SK-N-SH (cell line): ENCODE data around the gene CUX1. TPM values are rescaled to one million over a fixed set of nuclear protein-coding genes. Genes with fewer than 3 reads are reported as not detected.

Source experiments
- CTCF ChIA-PET: fragments of 300-600, 350-600 bp; formaldehyde crosslinking; extraction: SDS; loops from one replicate; lab custom pipeline; 2021; lab: Yijun Ruan, JAX
- POLR2A ChIA-PET: fragments of 350-600 bp; sonication (Branson Sonifier 250); formaldehyde crosslinking; extraction: SDS; loops from one replicate; lab custom pipeline; 2020; ENCODE audit warnings: antibody characterized with exemption, inconsistent platforms; lab: Yijun Ruan, JAX
- DNase-seq: peaks from one replicate; pipeline ENCODE4 v3.0.0; 2012
- H2AFZ ChIP-seq: fragments of 200-600 bp; sonication (generic); 2 replicates; pipeline ENCODE4 v1.8.1; 2016; ENCODE audit warnings: antibody characterized with exemption, mild to moderate bottlenecking, low read depth
- H3F3A ChIP-seq: fragments of 200-600 bp; sonication (generic); replicated peaks from 2 replicates; pipeline ENCODE3; 2016; ENCODE audit warnings: antibody characterized with exemption, mild to moderate bottlenecking; ENCODE audit not compliant: insufficient read depth
- H3K27ac ChIP-seq, 2 experiments: fragments of 200-500 bp in 1 of 2; fragments of 200-600 bp in 1 of 2; sonication (Bioruptor generic) in 1 of 2; sonication (generic), shearing (Covaris generic) in 1 of 2; 2 replicates each; pipeline versions ENCODE4 v1.5.1 to v1.6.1; 2014 to 2016; ENCODE audit warnings: low read depth in 2 of 2, inconsistent platforms in 1 of 2, low read length in 1 of 2, mild to moderate bottlenecking in 1 of 2, mixed read lengths in 1 of 2
- H3K27me3 ChIP-seq: fragments of 200-600 bp; sonication (generic), shearing (Covaris generic); 2 replicates; pipeline ENCODE4 v1.6.1; 2016; ENCODE audit warnings: mixed run types; ENCODE audit not compliant: insufficient read depth
- H3K36me3 ChIP-seq, 2 experiments: fragments of 200-500 bp in 1 of 2; fragments of 200-600 bp in 1 of 2; sonication (Bioruptor generic) in 1 of 2; sonication (generic) in 1 of 2; replicated peaks in 1 of 2; 2 replicates each; pipeline versions ENCODE3 to v1.5.1; 2014 to 2016; ENCODE audit warnings: low read length in 1 of 2, mild to moderate bottlenecking in 1 of 2; ENCODE audit not compliant: insufficient read depth in 2 of 2, control insufficient read depth in 1 of 2
- H3K4me1 ChIP-seq, 2 experiments: fragments of 200-500 bp in 1 of 2; fragments of 200-600 bp in 1 of 2; sonication (Bioruptor generic) in 1 of 2; sonication (generic), shearing (Covaris generic) in 1 of 2; 2 replicates each; pipeline versions ENCODE4 v1.5.1 to v1.6.1; 2014 to 2016; ENCODE audit warnings: low read depth in 1 of 2, low read length in 1 of 2, mixed run types in 1 of 2; ENCODE audit not compliant: insufficient read depth in 2 of 2, control insufficient read depth in 1 of 2
- H3K4me2 ChIP-seq: fragments of 200-600 bp; sonication (generic), shearing (Covaris generic); 2 replicates; pipeline ENCODE4 v1.6.1; 2017; ENCODE audit warnings: mixed run types
- H3K4me3 ChIP-seq, 2 experiments: fragments of 200-500 bp in 1 of 2; fragments of 200-600 bp in 1 of 2; sonication (Bioruptor generic) in 1 of 2; sonication (generic), shearing (Covaris generic) in 1 of 2; 2 replicates each; pipeline versions ENCODE4 v1.5.1 to v1.8.1; 2014 to 2016; ENCODE audit warnings: low read depth in 2 of 2, inconsistent platforms in 1 of 2, low read length in 1 of 2, mild to moderate bottlenecking in 1 of 2, mixed read lengths in 1 of 2, moderate library complexity in 1 of 2
- H3K79me2 ChIP-seq: fragments of 200-600 bp; sonication (generic); 2 replicates; pipeline ENCODE4 v1.8.1; 2017; ENCODE audit warnings: mild to moderate bottlenecking; ENCODE audit not compliant: insufficient read depth
- H3K9ac ChIP-seq: fragments of 200-600 bp; sonication (generic); 2 replicates; pipeline ENCODE4 v1.6.1; 2017; ENCODE audit warnings: mixed run types
- H3K9me2 ChIP-seq: fragments of 200-600 bp; sonication (generic); 2 replicates; pipeline ENCODE4 v1.6.1; 2017; ENCODE audit warnings: mixed run types
- H3K9me3 ChIP-seq: fragments of 200-600 bp; sonication (generic); 2 replicates; pipeline ENCODE4 v1.6.1; 2017; ENCODE audit warnings: mixed run types, mild to moderate bottlenecking, moderate library complexity
- H4K20me1 ChIP-seq: fragments of 200-600 bp; sonication (generic); 2 replicates; pipeline ENCODE4 v1.6.1; 2017; ENCODE audit warnings: mild to moderate bottlenecking, mixed run types; ENCODE audit not compliant: insufficient read depth
- CHD2 ChIP-seq: fragments of 150-350 bp; IDR thresholded peaks from 2 replicates; pipeline ENCODE4 v1.6.1; 2018; ENCODE audit warnings: low read length; ENCODE audit not compliant: partially characterized antibody
- EP300 ChIP-seq, 2 experiments: IDR thresholded peaks; 2 replicates each; pipeline versions ENCODE4 v1.4.0 to v1.6.1; 2012; ENCODE audit warnings: borderline replicate concordance in 1 of 2, low read depth in 1 of 2, low read length in 1 of 2
- EZH2phosphoT487 ChIP-seq: fragments of 200-600 bp; sonication (generic); IDR thresholded peaks from 2 replicates; pipeline ENCODE4 v1.6.1; 2017; ENCODE audit warnings: low read depth, mixed run types, mild to moderate bottlenecking, antibody characterized with exemption, moderate library complexity, borderline replicate concordance
- FOSL2 ChIP-seq: IDR thresholded peaks from 2 replicates; pipeline ENCODE4 v1.4.0; 2012; ENCODE audit warnings: low read depth, mild to moderate bottlenecking, moderate library complexity, borderline replicate concordance
- GATA2 ChIP-seq: sonication (generic); formaldehyde crosslinking; IDR thresholded peaks from 2 replicates; pipeline ENCODE4 v1.5.0; 2020; ENCODE audit warnings: mild to moderate bottlenecking, missing genetic modification reagents
- IRF3 ChIP-seq: fragments of 150-350 bp; IDR thresholded peaks from 2 replicates; pipeline ENCODE4 v1.6.1; 2016; ENCODE audit warnings: mild to moderate bottlenecking, low read depth, low read length
- MAX ChIP-seq: IDR thresholded peaks from 2 replicates; pipeline ENCODE4 v1.4.0; 2012; ENCODE audit warnings: low read depth
- MXI1 ChIP-seq: IDR thresholded peaks from 2 replicates; pipeline ENCODE4 v1.6.1; 2012; ENCODE audit warnings: mild to moderate bottlenecking, low read depth, low read length, improper control_type of control experiment
- NFIC ChIP-seq: IDR thresholded peaks from 2 replicates; pipeline ENCODE4 v1.4.0; 2012; ENCODE audit warnings: borderline replicate concordance
- NRF1 ChIP-seq: IDR thresholded peaks from 2 replicates; pipeline ENCODE4 v1.6.1; 2012; ENCODE audit warnings: low read depth, mild to moderate bottlenecking, low read length
- POLR2AphosphoS5 ChIP-seq: IDR thresholded peaks from 2 replicates; pipeline ENCODE4 v1.6.1; 2012; ENCODE audit warnings: low read depth, low read length
- RAD21 ChIP-seq: IDR thresholded peaks from 2 replicates; pipeline ENCODE4 v1.6.1; 2012; ENCODE audit warnings: mild to moderate bottlenecking, low read length
- REST ChIP-seq: IDR thresholded peaks from 2 replicates; pipeline ENCODE4 v1.6.1; 2012; ENCODE audit warnings: mild to moderate bottlenecking, low read depth, low read length, moderate library complexity
- SIN3A ChIP-seq: IDR thresholded peaks from 2 replicates; pipeline ENCODE4 v1.6.1; 2012; ENCODE audit warnings: low read depth, mild to moderate bottlenecking, low read length, moderate library complexity, borderline replicate concordance
- TAF1 ChIP-seq: IDR thresholded peaks from 2 replicates; pipeline ENCODE4 v1.6.1; 2012; ENCODE audit warnings: low read depth, mild to moderate bottlenecking, low read length, moderate library complexity, borderline replicate concordance
- TCF12 ChIP-seq: IDR thresholded peaks from 2 replicates; pipeline ENCODE4 v1.4.0; 2012
- TEAD4 ChIP-seq: IDR thresholded peaks from 2 replicates; pipeline ENCODE4 v1.4.0; 2012; ENCODE audit warnings: mild to moderate bottlenecking, borderline replicate concordance; ENCODE audit not compliant: insufficient read depth
- USF2 ChIP-seq: fragments of 150-350 bp; IDR thresholded peaks from 2 replicates; pipeline ENCODE4 v1.6.1; 2017; ENCODE audit warnings: antibody characterized with exemption, low read length, low read depth, borderline replicate concordance
- YY1 ChIP-seq: IDR thresholded peaks from 2 replicates; pipeline ENCODE4 v1.4.0; 2012; ENCODE audit warnings: low read depth, mild to moderate bottlenecking
- WGBS: methylation state at CpG from one replicate; pipeline ENCODE4 v1.1.6; 2017; ENCODE audit warnings: low lambda C conversion rate; 5-methylcytosine and 5-hydroxymethylcytosine counted together
- polyA plus RNA-seq, 3 experiments: library from polyadenylated mRNA; depleted of rRNA; stranded (reverse); fragments of >200 nt; gene quantifications; 2 replicates each; pipeline ENCODE4 v1.2.3, GENCODE V29; 2012

CUX1 gene
- polyA plus RNA-seq, 1 of the 3 experiments (the other 2 are of a cell fraction), result 68.6 TPM

GRCh38 chr7:102197161-102197560, 379.7 kb downstream of the CUX1 start:
- H2AFZ ChIP-seq, result no peak overlapping the region
- H3K4me1 ChIP-seq, result peaks cover 0 to 6% of the 10 kb centered on the region in 2 experiments; a peak in 1 of 4 replicates
- DNase-seq, result no peak
- no peak for TF ChIP-seq GATA2
- TF ChIP-seq TAF1, result no peak
- no peak for TF ChIP-seq MXI1
- no peak for TF ChIP-seq EP300 (IDR thresholded peaks at IDR 0.05; ENCODE audit: borderline replicate concordance in 1 of 2, low read depth in 1 of 2, low read length in 1 of 2)
- TF ChIP-seq CHD2, result no peak
- no peak for TF ChIP-seq IRF3
- no peak for TF ChIP-seq NRF1
- no peak for TF ChIP-seq FOSL2
- no peak for TF ChIP-seq TCF12
- TF ChIP-seq YY1, result no peak
- no peak for TF ChIP-seq POLR2AphosphoS5
- no peak for TF ChIP-seq TEAD4
- TF ChIP-seq NFIC, result no peak
- no peak for TF ChIP-seq MAX
- no peak for TF ChIP-seq REST
- no peak for TF ChIP-seq SIN3A
- no peak for TF ChIP-seq USF2
- no peak for TF ChIP-seq EZH2phosphoT487
- TF ChIP-seq RAD21, result no peak
- H3K79me2 ChIP-seq, result no peaks in the 10 kb centered on the region
- H3K4me3 ChIP-seq, result no peak overlapping the region
- CTCF ChIA-PET, result interaction anchor here (0.8 to 2.0 kb wide), 2 partner anchors 348 to 654 kb away, joined by 5 to 6 read pairs; no protein-coding TSS in a partner anchor
- no peaks in the 10 kb centered on the region for H3K27me3 ChIP-seq
- H3K9me2 ChIP-seq, result no peaks in the 10 kb centered on the region
- H3K9me3 ChIP-seq, result no peaks in the 10 kb centered on the region
- H3K27ac ChIP-seq, result no peak overlapping the region
- POLR2A ChIA-PET, result no interaction called here
- 97% methylated on average over 17 of the region's 17 CpGs for WGBS
- H3K36me3 ChIP-seq, result peaks cover 28 to 53% of the 10 kb centered on the region in 2 experiments
- no peak overlapping the region for H3K9ac ChIP-seq
- H4K20me1 ChIP-seq, result no peaks in the 10 kb centered on the region
- H3K4me2 ChIP-seq, result no peak overlapping the region
- H3F3A ChIP-seq, result peaks cover 3% of the 10 kb centered on the region
